Stimulated activated naive CD8-positive, alpha-beta T cell treated with anti-CD3 and anti-CD28 coated beads, Interleukin-15, Interleukin-2, amounts not matched to agents 100 ng/mL and 50 ng/mL, for 24 hours (primary cell): ENCODE data around the gene ZC3H18.

Source experiments
- H3K27ac Mint-ChIP-seq: one replicate; pipeline ENCODE4 v1.8.0; 2021; ENCODE audit warnings: mild to moderate bottlenecking, mixed read lengths
- H3K27me3 Mint-ChIP-seq: one replicate; pipeline ENCODE4 v1.8.0; 2021; ENCODE audit warnings: mixed read lengths
- H3K36me3 Mint-ChIP-seq: one replicate; pipeline ENCODE4 v1.8.0; 2021; ENCODE audit warnings: low read depth, mixed read lengths
- H3K4me1 Mint-ChIP-seq: one replicate; pipeline ENCODE4 v1.8.0; 2021; ENCODE audit warnings: low read depth, mixed read lengths
- H3K4me3 Mint-ChIP-seq: one replicate; pipeline ENCODE4 v1.8.0; 2021; ENCODE audit warnings: mild to moderate bottlenecking, mixed read lengths
- H3K9me3 Mint-ChIP-seq: one replicate; pipeline ENCODE4 v1.8.0; 2021; ENCODE audit warnings: mixed read lengths

The ZC3H18 gene

DNA sequence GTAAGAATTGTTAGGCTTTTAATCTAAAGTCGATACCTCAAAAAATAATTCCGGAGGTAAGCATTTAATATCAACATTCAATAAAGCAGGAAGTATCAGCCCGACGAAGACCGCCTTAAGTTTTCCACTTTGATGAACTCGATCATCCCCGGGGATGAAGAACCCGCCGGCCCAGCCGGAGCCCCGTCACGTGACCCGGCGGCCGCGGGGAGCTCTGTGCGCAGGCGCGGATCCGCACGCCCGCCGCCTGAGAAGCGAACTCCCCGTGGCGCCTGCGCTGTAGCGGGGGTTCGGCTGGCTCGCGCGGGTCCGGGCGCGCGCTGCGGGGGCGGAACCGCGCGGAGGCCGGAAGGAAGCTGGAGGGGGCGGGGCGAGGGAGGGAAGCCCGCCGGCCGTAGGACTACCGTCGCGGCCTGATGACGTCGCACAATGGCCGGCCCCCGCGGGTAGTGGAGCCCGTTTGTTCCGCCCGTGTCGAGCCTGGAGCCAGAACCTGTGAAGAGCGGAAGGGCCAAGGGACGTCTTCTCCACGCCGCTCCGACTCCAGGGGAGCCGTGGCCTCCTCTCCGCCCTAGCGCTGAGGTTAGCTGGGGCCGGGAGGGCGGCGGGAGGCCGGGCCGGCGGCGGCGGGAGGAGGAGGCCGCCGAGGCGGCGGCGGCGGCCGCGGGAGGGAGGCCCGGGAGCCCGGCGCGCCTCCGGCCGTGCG is at the start of gene ZC3H18:
Gene ZC3H18, plus strand, starts transcription at position 419 of the 706 bp plus-strand sequence. CDS start 6,721 bp downstream, outside the sequence.
- Mint-ChIP-seq H3K36me3 (peaks cover 22% of the 10 kb centered on the region), H3K4me3 (peak within 1 kb of the TSS; percentile 90), H3K27me3 (no peaks in the 10 kb centered on the region), H3K27ac (peak within 1 kb of the TSS; percentile 94), H3K9me3 (no peaks in the 10 kb centered on the region), H3K4me1 (peaks cover 53% of the 10 kb centered on the region)

GRCh38 chr16:88521674-88522073 is 48.5 kb upstream of the ZC3H18 start:
- H3K4me3 Mint-ChIP-seq, result no peak overlapping the region
- H3K27me3 Mint-ChIP-seq, result no peaks in the 10 kb centered on the region
- H3K9me3 Mint-ChIP-seq, result no peaks in the 10 kb centered on the region
- peaks cover 3% of the 10 kb centered on the region for H3K4me1 Mint-ChIP-seq
- peaks cover 15% of the 10 kb centered on the region for H3K36me3 Mint-ChIP-seq
- no peak overlapping the region for H3K27ac Mint-ChIP-seq

GRCh38 chr16:88522276-88522949 is 47.8 kb upstream of the ZC3H18 start:
- H3K4me3 Mint-ChIP-seq, result no peak overlapping the region
- peaks cover 15% of the 10 kb centered on the region for H3K36me3 Mint-ChIP-seq
- H3K27me3 Mint-ChIP-seq, result no peaks in the 10 kb centered on the region
- H3K9me3 Mint-ChIP-seq, result no peaks in the 10 kb centered on the region
- H3K27ac Mint-ChIP-seq, result no peak overlapping the region
- H3K4me1 Mint-ChIP-seq, result peaks cover 3% of the 10 kb centered on the region

GRCh38 chr16:88523309-88524161 is 46.7 kb upstream of the ZC3H18 start:
- peaks cover 3% of the 10 kb centered on the region for H3K4me1 Mint-ChIP-seq
- no peak overlapping the region for H3K27ac Mint-ChIP-seq
- no peak overlapping the region for H3K4me3 Mint-ChIP-seq
- no peaks in the 10 kb centered on the region for H3K9me3 Mint-ChIP-seq
- no peaks in the 10 kb centered on the region for H3K27me3 Mint-ChIP-seq
- H3K36me3 Mint-ChIP-seq, result peaks cover 9% of the 10 kb centered on the region

GRCh38 chr16:88524274-88524972 is 45.8 kb upstream of the ZC3H18 start:
- no peak overlapping the region for H3K27ac Mint-ChIP-seq
- H3K9me3 Mint-ChIP-seq, result no peaks in the 10 kb centered on the region
- peaks cover 10% of the 10 kb centered on the region for H3K36me3 Mint-ChIP-seq
- H3K4me3 Mint-ChIP-seq, result no peak overlapping the region
- H3K4me1 Mint-ChIP-seq, result peaks cover 3% of the 10 kb centered on the region
- no peaks in the 10 kb centered on the region for H3K27me3 Mint-ChIP-seq

DNA sequence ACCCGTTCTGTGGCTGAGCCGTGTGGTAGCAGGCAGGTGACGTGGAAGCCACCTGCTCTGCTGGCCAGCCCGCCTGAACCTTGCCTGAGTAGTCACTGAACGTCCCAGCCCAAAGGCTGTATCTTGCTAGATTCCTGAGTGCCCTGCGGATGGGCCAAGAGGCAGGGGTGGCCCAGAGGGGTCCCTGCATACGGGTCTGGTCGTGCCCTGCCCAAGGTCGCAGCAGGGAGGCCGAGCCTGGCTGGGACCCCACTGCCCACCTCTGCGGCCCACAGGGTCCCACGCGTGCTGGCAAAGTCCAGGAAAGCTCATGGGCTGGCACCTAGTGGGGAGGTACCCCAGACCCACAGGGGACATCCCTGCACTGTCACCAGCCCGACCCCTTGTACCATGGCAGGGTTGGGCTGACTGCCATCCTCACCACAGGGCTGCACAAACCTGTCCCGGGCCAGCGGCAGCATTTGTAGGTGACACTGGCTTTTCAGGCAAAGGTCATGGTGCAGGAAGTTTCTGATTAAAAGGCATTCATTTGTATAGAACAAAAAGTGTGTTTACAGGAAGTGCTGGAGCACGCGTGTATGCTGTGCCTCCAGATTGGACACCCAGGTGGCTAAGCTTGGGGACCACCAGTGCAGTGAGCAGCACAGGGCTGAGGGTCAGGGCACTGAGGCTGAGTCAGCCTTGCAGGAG is 45.1 kb upstream of the ZC3H18 start:
- no peaks in the 10 kb centered on the region for H3K27me3 Mint-ChIP-seq
- H3K4me3 Mint-ChIP-seq, result no peak overlapping the region
- no peak overlapping the region for H3K27ac Mint-ChIP-seq
- peaks cover 8% of the 10 kb centered on the region for H3K36me3 Mint-ChIP-seq
- peaks cover 3% of the 10 kb centered on the region for H3K4me1 Mint-ChIP-seq
- no peaks in the 10 kb centered on the region for H3K9me3 Mint-ChIP-seq

DNA sequence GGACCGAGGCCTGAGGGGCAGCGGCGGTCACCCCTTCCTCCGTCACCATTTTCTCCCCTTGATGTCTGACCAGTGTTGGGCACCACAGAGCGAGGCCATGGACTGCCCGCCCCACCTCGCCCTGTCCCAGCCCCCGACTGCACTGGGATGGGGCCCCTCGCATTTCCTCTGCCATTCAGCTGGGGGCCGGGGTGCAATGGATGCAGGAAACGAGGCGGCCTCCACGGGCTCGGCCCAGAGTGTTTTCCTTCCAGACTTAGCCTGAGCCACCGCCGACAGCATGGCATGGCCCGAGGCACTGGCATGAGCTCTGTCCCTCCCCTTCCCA is 44.6 kb upstream of the ZC3H18 start:
- Mint-ChIP-seq H3K4me1 (peaks cover 3% of the 10 kb centered on the region), H3K27me3 (no peaks in the 10 kb centered on the region), H3K9me3 (no peaks in the 10 kb centered on the region), H3K36me3 (peaks cover 5% of the 10 kb centered on the region), H3K27ac (no peak overlapping the region), H3K4me3 (no peak overlapping the region)

GRCh38 chr16:88526008-88526905 is 43.9 kb upstream of the ZC3H18 start:
- Mint-ChIP-seq H3K9me3 (no peaks in the 10 kb centered on the region), H3K4me1 (peaks cover 3% of the 10 kb centered on the region), H3K27me3 (no peaks in the 10 kb centered on the region), H3K36me3 (peaks cover 5% of the 10 kb centered on the region), H3K27ac (no peak overlapping the region), H3K4me3 (no peak overlapping the region)

- Mint-ChIP-seq H3K27ac (no peak overlapping the region), H3K4me3 (no peak overlapping the region), H3K36me3 (peaks cover 5% of the 10 kb centered on the region), H3K27me3 (no peaks in the 10 kb centered on the region), H3K4me1 (peaks cover 3% of the 10 kb centered on the region), H3K9me3 (no peaks in the 10 kb centered on the region)
These were observed 43.4 kb upstream of the ZC3H18 start for GRCh38 chr16:88526906-88527185.

DNA sequence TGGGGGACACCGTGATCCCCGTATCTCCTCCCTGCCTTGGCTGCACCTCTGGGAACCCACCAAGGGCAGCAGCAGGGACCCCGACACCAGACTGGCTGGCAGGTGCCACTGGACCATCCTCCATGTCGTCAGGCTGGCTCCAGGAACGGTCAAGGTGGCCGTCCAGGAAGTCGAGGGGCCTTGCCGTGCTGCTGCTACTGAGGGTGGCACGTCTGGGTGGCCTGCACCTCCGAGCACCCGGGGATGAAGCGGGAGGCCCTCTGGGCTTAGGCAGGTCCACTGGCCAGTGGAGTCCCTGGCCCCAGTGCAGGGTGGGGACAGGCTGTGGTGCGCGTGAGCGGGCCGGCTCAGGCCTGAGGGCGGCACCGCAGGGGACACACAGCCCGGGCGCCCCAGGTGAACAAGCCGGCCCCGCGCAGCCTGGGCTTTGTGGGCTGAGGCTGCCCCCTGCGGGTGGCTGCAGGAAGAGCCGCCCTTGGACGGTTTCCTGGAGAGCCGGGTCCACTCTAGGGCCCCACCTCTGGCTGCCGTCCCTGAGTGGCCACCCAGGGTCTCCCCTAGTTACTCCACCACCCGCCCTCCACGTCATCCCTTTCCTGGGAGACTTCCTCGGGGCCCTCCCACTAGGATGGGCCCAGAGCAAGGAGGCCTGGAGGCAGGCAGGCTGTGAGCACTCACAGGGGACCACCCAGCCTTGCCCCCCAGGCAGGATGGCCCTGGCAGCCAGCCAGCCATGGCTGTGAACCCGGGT is 42.8 kb upstream of the ZC3H18 start:
- no peak overlapping the region for H3K4me3 Mint-ChIP-seq

DNA sequence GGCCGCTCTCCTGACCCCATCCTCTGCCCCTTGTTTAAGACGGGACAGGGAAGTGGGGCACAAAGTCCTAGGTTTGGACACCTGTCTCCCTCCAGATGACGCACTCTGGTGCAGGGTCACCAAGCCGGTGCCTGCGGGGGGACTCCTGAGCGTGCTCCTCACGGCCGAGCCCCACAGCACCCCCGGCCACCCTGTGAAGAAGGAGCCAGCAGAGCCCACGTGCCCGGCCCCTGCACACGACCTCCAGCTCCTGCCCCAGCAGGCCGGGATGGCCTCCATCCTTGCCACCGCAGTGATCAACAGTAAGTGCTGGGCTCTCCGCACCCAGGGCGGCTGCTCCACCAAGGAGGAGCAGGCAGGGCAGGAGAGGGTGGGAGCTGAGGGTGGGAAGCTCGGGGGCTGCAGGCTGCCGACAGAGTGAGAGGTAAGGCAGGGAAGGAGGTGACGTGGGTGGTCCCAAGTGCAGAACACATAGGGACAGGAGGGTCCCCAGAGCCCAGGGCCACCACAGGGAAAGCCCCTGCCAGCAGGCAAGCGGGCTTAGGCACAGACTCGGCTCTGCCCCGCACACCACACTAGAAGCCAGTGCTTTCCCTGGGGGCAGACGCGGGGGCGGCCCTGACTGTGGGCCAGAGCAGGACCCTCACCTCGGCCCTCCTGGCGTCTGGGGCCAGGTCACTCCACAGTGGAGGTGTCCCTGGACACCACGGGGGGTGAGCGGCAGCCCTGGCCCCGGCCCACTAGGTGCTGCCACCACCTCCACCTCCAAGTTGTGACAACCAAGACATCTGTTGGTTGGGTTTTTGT is 42.1 kb upstream of the ZC3H18 start:
- Mint-ChIP-seq H3K4me3 (no peak overlapping the region), H3K36me3 (peaks cover 5% of the 10 kb centered on the region), H3K9me3 (no peaks in the 10 kb centered on the region), H3K4me1 (peaks cover 3% of the 10 kb centered on the region), H3K27me3 (no peaks in the 10 kb centered on the region), H3K27ac (no peak overlapping the region)

More for the DNA sequence above, 42.8 kb upstream of the ZC3H18 start:
- peaks cover 5% of the 10 kb centered on the region for H3K36me3 Mint-ChIP-seq
- no peak overlapping the region for H3K27ac Mint-ChIP-seq
- H3K27me3 Mint-ChIP-seq, result no peaks in the 10 kb centered on the region
- H3K4me1 Mint-ChIP-seq, result peaks cover 3% of the 10 kb centered on the region
- no peaks in the 10 kb centered on the region for H3K9me3 Mint-ChIP-seq

- H3K27me3 Mint-ChIP-seq, result no peaks in the 10 kb centered on the region
- H3K4me1 Mint-ChIP-seq, result peaks cover 3% of the 10 kb centered on the region
These were observed 41.3 kb upstream of the ZC3H18 start for GRCh38 chr16:88528902-88529318.

More at GRCh38 chr16:88528902-88529318, 41.3 kb upstream of the ZC3H18 start:
- Mint-ChIP-seq H3K9me3 (no peaks in the 10 kb centered on the region), H3K27ac (peak overlapping the region; percentile 68), H3K36me3 (peaks cover 5% of the 10 kb centered on the region), H3K4me3 (no peak overlapping the region)
